HEK293T (cell line): ENCODE data around the gene PPP1R14C.

Source experiments
- CTCF ChIA-PET: fragments of 350-600 bp; formaldehyde crosslinking; extraction: SDS; loops from one replicate; lab custom pipeline; 2021; ENCODE audit warnings: antibody characterized with exemption, inconsistent platforms; lab: Yijun Ruan, JAX
- POLR2A ChIA-PET: fragments of 350-600 bp; formaldehyde crosslinking; extraction: SDS; loops from one replicate; lab custom pipeline; 2020; ENCODE audit warnings: antibody characterized with exemption, inconsistent platforms; lab: Yijun Ruan, JAX
- DNase-seq: peaks from one replicate; pipeline ENCODE4 v3.0.0; 2012; ENCODE audit warnings: mixed read lengths; ENCODE audit errors: extremely low spot score
- ARNT ChIP-seq: fragments of 450-650 bp; IDR thresholded peaks from 2 replicates; pipeline ENCODE4 v1.6.1; 2017; ENCODE audit warnings: mild to moderate bottlenecking
- BHLHE40 ChIP-seq: fragments of 450-650 bp; IDR thresholded peaks from 2 replicates; pipeline ENCODE4 v1.6.1; 2016; ENCODE audit warnings: mild to moderate bottlenecking, moderate library complexity, borderline replicate concordance
- CTBP1 ChIP-seq: fragments of 450-650 bp; IDR thresholded peaks from 2 replicates; pipeline ENCODE4 v1.6.1; 2016; ENCODE audit warnings: borderline replicate concordance
- ELF4 ChIP-seq: fragments of 450-650 bp; IDR thresholded peaks from 2 replicates; pipeline ENCODE4 v1.6.1; 2017; ENCODE audit warnings: antibody characterized with exemption
- FOXA1 ChIP-seq: fragments of 450-650 bp; IDR thresholded peaks from 2 replicates; pipeline ENCODE4 v1.6.1; 2016; ENCODE audit warnings: mild to moderate bottlenecking
- FOXK2 ChIP-seq: fragments of 450-650 bp; IDR thresholded peaks from 2 replicates; pipeline ENCODE4 v1.6.1; 2016; ENCODE audit warnings: mild to moderate bottlenecking
- FOXM1 ChIP-seq: fragments of 450-650 bp; IDR thresholded peaks from 2 replicates; pipeline ENCODE4 v1.6.1; 2017; ENCODE audit warnings: mild to moderate bottlenecking, borderline replicate concordance
- HDGF ChIP-seq: fragments of 450-650 bp; IDR thresholded peaks from 2 replicates; pipeline ENCODE4 v1.6.1; 2017; ENCODE audit warnings: antibody characterized with exemption, borderline replicate concordance
- L3MBTL2 ChIP-seq: fragments of 450-650 bp; conservative IDR thresholded peaks from 2 replicates; pipeline ENCODE4 v1.6.1; 2016; ENCODE audit warnings: mild to moderate bottlenecking
- LEF1 ChIP-seq: fragments of 450-650 bp; IDR thresholded peaks from 2 replicates; pipeline ENCODE4 v1.6.1; 2017; ENCODE audit warnings: mild to moderate bottlenecking, borderline replicate concordance
- NFRKB ChIP-seq: fragments of 450-650 bp; IDR thresholded peaks from 2 replicates; pipeline ENCODE4 v1.6.1; 2016; ENCODE audit warnings: mild to moderate bottlenecking, moderate library complexity
- PKNOX1 ChIP-seq: fragments of 450-650 bp; IDR thresholded peaks from 2 replicates; pipeline ENCODE4 v1.6.1; 2016
- SP1 ChIP-seq: fragments of 450-650 bp; IDR thresholded peaks from 2 replicates; pipeline ENCODE4 v1.6.1; 2017
- SUZ12 ChIP-seq: fragments of 450-650 bp; IDR thresholded peaks from 2 replicates; pipeline ENCODE4 v1.6.1; 2016; ENCODE audit warnings: mild to moderate bottlenecking
- TARDBP ChIP-seq: fragments of 450-650 bp; IDR thresholded peaks from 2 replicates; pipeline ENCODE4 v1.6.1; 2016
- ZNF384 ChIP-seq: fragments of 450-650 bp; IDR thresholded peaks from 2 replicates; pipeline ENCODE4 v1.6.1; 2016

The PPP1R14C gene

GRCh38 chr6:150169181-150169580, 26.3 kb downstream of the PPP1R14C start:
- POLR2A ChIA-PET = interaction anchor here (0.6 kb wide), 1 partner anchor 11 kb away, joined by 3 read pairs; no protein-coding TSS in a partner anchor
- TF ChIP-seq L3MBTL2 (no peak), ZNF384 (no peak), ARNT (no peak), FOXA1 (no peak), ELF4 (no peak), TARDBP (no peak)
- DNase-seq = no peak
- CTCF ChIA-PET = interaction anchor here (0.6 kb wide), 1 partner anchor 102 kb away, joined by 3 read pairs; no protein-coding TSS in a partner anchor

GRCh38 chr6:150169609-150170008, 26.8 kb downstream of the PPP1R14C start:
- CTCF ChIA-PET = no interaction called here
- POLR2A ChIA-PET = no interaction called here
- TF ChIP-seq NFRKB = no peak
- no peak for TF ChIP-seq L3MBTL2
- TF ChIP-seq ZNF384 = no peak
- TF ChIP-seq BHLHE40 = no peak
- TF ChIP-seq PKNOX1 = no peak
- TF ChIP-seq FOXK2 = no peak
- no peak for TF ChIP-seq FOXA1
- no peak for DNase-seq

GRCh38 chr6:150172929-150173328, 30.1 kb downstream of the PPP1R14C start:
- TF ChIP-seq ELF4 (no peak), L3MBTL2 (no peak), BHLHE40 (no peak), PKNOX1 (no peak), SP1 (no peak), ARNT (no peak), ZNF384 (no peak), CTBP1 (no peak), LEF1 (no peak), FOXM1 (no peak), NFRKB (no peak), FOXA1 (no peak), HDGF (no peak), FOXK2 (no peak), TARDBP (no peak), SUZ12 (no peak)
- POLR2A ChIA-PET = interaction anchor here (1.2 kb wide), 1 partner anchor 28 kb away, joined by 3 read pairs; no protein-coding TSS in a partner anchor
- CTCF ChIA-PET = no interaction called here
- DNase-seq = no peak

- CTCF ChIA-PET = no interaction called here
- POLR2A ChIA-PET = no interaction called here
- TF ChIP-seq ZNF384 = no peak
- no peak for TF ChIP-seq NFRKB
- TF ChIP-seq ARNT = no peak
- no peak for TF ChIP-seq ELF4
- no peak for TF ChIP-seq HDGF
- TF ChIP-seq L3MBTL2 = no peak
- no peak for TF ChIP-seq SUZ12
- TF ChIP-seq CTBP1 = no peak
- TF ChIP-seq FOXA1 = no peak
- TF ChIP-seq SP1 = no peak
- DNase-seq = no peak
Measured at GRCh38 chr6:150175586-150176151, 32.8 kb downstream of the PPP1R14C start.

GRCh38 chr6:150176152-150176551, 33.3 kb downstream of the PPP1R14C start:
- no peak for DNase-seq
- TF ChIP-seq ELF4 (no peak), CTBP1 (no peak), LEF1 (no peak), FOXM1 (no peak), HDGF (no peak), FOXA1 (no peak), NFRKB (no peak), PKNOX1 (no peak)
- CTCF ChIA-PET = interaction anchor here (0.6 kb wide), 1 partner anchor 519 kb away, joined by 3 read pairs; no protein-coding TSS in a partner anchor
- POLR2A ChIA-PET = no interaction called here

- DNase-seq = no peak
- POLR2A ChIA-PET = no interaction called here
- CTCF ChIA-PET = interaction anchor here (0.6 kb wide), 1 partner anchor 518 kb away, joined by 3 read pairs; no protein-coding TSS in a partner anchor
- no peak for TF ChIP-seq NFRKB
- no peak for TF ChIP-seq ELF4
- TF ChIP-seq SUZ12 = no peak
- no peak for TF ChIP-seq L3MBTL2
- TF ChIP-seq PKNOX1 = no peak
- TF ChIP-seq CTBP1 = no peak
- no peak for TF ChIP-seq SP1
- no peak for TF ChIP-seq ARNT
- no peak for TF ChIP-seq FOXK2
- TF ChIP-seq HDGF = no peak
- no peak for TF ChIP-seq TARDBP
- no peak for TF ChIP-seq FOXA1
Measured at GRCh38 chr6:150176659-150177058, 33.8 kb downstream of the PPP1R14C start.
